Measurements from ENCODE around the gene CDH23.

DNA sequence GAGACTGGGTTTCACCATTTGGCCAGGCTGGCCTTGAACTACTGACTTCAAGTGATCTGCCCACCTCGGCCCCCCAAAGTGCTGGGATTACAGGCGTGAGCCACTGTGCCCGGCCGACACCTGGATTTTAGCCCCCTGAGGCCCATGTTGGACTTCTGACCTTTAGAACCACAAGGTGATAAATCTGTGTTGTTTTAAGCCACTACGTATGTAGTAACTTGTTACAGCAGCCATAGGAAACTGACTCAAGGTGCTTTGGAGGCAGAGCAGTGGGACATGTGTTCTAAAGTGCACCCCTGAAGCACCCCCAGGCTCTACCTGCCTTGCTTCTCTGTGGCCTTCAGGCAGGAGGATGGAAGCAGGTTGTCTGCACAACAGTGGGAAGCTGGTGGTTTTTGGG is 128.4 kb downstream of the CDH23 start:
- TF ChIP-seq TARDBP (IDR thresholded peaks at IDR 0.05) (no peak), SP1 (IDR thresholded peaks at IDR 0.05) (no peak), ZNF384 (IDR thresholded peaks at IDR 0.05) (no peak)

Data from HEK293T (cell line).